GM10847 (cell line): ENCODE data around the gene HTRA2.
A peak's percentile ranks its signal among the peaks of the same experiment; 100 is the strongest.

ENCODE experiments used
- POLR2A ChIP-seq: IDR thresholded peaks from 2 replicates; pipeline ENCODE4 v1.6.1; 2011; ENCODE audit not compliant: insufficient read length; ENCODE audit errors: extremely low read depth

HTRA2 gene

GRCh38 chr2:74529357-74530238 lies at the start of gene HTRA2, which contains the start of gene AUP1:
Gene HTRA2, plus strand, starts transcription at chr2:74529933. Its CDS starts 74 bp downstream, at chr2:74530007.
Gene AUP1, minus strand, starts transcription at chr2:74529706. Its CDS starts 77 bp downstream, at chr2:74529629.
- peak; percentile 89 for TF ChIP-seq POLR2A

- TF ChIP-seq POLR2A = no peak
Observed at GRCh38 chr2:74481431-74481830, 48.3 kb upstream of the HTRA2 start.

GRCh38 chr2:74481961-74482800 lies 47.6 kb upstream of the HTRA2 start:
- TF ChIP-seq POLR2A = peak; percentile 7

GRCh38 chr2:74482801-74483674 lies 46.7 kb upstream of the HTRA2 start, which contains the start of the genes CCDC142 and TTC31:
Gene CCDC142, minus strand, starts transcription at chr2:74482998. Its CDS starts 161 bp downstream, at chr2:74482837.
Gene TTC31, plus strand, starts transcription at chr2:74483081. Its CDS starts 15 bp downstream, at chr2:74483096.
- peak; percentile 79 for TF ChIP-seq POLR2A

GRCh38 chr2:74486141-74486540 lies 43.6 kb upstream of the HTRA2 start:
- no peak for TF ChIP-seq POLR2A

- no peak for TF ChIP-seq POLR2A
Observed at GRCh38 chr2:74488643-74489481, 40.9 kb upstream of the HTRA2 start.

- TF ChIP-seq POLR2A = no peak
Observed at GRCh38 chr2:74489906-74490305, 39.8 kb upstream of the HTRA2 start.

GRCh38 chr2:74491648-74492544 lies 37.8 kb upstream of the HTRA2 start:
- no peak for TF ChIP-seq POLR2A

- no peak for TF ChIP-seq POLR2A
Observed at GRCh38 chr2:74493546-74493945, 36.2 kb upstream of the HTRA2 start.

- no peak for TF ChIP-seq POLR2A
Observed at GRCh38 chr2:74495440-74495839, 34.3 kb upstream of the HTRA2 start.

GRCh38 chr2:74496997-74497776 lies 32.5 kb upstream of the HTRA2 start:
- no peak for TF ChIP-seq POLR2A

- no peak for TF ChIP-seq POLR2A
Observed at GRCh38 chr2:74497777-74498499, 31.8 kb upstream of the HTRA2 start.
